ENCODE data around the gene RTCA.
"Not testable (repeated sequence)": the region's sequence is repeated elsewhere in the genome, so short reads cannot be mapped to it uniquely, and the experiment has no call there.

The RTCA gene

DNA sequence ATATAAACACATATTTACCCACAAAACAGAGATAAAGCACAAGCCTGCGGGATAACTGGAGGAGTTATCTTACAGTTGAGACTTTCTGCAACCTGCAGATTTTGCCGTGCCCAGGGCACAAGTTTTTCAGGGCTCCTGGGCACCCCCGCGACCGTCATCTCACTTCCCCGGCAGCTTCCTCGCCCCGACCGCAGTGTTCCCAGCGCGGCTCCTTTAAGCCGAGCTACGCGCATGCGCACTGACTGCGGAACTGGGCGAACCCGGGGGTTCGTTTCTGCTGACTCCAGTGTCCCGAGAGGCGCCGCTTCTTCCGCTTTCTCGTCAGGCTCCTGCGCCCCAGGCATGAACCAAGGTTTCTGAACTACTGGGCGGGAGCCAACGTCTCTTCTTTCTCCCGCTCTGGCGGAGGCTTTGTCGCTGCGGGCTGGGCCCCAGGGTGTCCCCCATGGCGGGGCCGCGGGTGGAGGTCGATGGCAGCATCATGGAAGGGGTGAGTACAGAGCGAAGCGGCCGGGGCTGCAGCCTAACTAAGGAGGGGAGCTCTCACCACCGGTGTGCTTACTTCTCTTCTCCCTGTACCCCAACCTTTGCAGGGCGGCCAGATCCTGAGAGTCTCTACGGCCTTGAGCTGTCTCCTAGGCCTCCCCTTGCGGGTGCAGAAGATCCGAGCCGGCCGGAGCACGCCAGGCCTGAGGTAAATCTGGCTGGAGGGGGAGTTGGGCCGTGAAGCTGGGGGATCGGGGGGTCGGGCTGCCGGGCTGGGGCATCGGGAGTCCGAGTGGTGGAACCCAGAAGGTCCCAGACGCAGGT lies at the start of gene RTCA:
Gene RTCA, plus strand, starts transcription at position 286 of the 810 bp plus-strand sequence. Its CDS starts 160 bp downstream, at position 446.
- DNase-seq: peak; percentile 95

- no peak for DNase-seq
These were observed 48.2 kb upstream of the RTCA start for GRCh38 chr1:100217834-100218233.

DNA sequence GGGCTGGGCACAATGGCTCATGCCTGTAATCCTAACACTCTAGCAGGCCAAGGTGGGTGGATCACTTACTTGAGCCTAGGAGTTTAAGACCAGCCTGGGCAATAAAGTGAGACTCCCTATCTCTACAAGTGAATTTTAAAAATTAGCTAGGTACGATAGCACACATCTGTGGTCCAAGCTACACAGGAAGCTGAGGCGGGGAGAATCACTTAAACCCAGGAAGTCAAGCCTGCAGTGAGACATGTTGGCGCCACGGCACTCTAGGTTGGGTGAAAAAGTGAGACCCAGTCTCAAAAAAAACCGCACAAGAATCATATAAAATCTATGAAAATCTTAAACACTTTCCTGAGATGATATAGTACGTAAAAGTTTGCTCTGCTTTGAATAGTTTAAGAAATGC lies 46.6 kb upstream of the RTCA start:
- no peak for DNase-seq

DNA sequence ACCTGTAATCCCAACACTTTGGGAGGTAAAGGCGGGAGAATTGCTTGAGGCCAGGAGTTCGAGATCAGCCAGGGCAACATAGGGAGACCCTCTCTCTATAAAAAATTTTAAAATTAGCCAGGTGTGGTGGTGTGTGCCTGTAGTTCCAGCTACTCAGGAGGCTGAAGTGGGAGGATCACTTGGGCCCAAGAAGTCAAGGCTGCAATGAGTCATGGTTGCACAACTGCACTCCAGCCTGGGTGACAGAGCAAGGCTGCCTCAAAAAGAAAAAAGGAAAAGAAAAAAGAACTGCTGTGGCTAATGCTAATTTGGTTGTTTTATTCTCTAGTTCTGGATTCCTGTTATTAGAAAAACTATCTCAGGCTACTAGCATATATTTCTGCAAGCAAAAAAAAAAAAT lies 46.1 kb upstream of the RTCA start:
- no peak for DNase-seq

DNA sequence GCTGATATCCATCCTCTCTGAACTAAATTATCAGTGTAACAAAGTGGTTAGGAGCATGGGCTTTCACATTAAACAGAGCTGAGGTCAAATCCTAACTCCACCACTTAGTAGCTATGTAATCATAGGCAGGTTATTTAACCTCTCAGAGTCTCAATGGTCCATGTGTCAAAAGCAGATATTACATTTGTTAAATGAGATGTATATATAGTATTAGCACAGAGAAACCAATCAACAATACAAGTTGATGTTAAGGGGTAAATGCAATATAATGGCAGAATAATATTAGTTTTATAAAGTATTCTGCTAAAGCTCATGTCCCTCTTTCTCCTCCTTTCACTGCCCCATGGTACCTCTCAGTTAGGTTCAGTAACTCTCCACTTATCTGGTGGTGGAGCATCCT lies 43.6 kb upstream of the RTCA start:
- DNase-seq: no peak

- no peak for DNase-seq
These were observed 36.2 kb upstream of the RTCA start for GRCh38 chr1:100229681-100230443.

DNA sequence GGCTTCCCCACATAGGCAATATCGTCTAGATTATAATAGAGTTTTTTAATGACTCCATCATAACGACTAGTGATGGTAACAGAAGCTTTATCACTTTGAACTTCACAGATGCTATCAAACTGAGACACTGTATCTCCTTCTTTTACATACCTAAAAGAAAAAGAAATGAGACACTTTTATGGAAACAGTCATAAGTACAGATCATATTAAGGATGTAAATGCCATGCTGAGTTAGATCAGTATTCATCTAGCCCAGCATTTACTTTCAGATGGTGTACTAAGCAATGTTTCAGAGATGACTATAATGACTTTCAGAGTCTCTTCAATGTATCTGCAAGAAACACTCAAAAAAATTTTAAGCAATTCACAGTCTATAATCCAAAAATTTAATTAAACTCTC lies 35.3 kb upstream of the RTCA start:
- no peak for DNase-seq

DNA sequence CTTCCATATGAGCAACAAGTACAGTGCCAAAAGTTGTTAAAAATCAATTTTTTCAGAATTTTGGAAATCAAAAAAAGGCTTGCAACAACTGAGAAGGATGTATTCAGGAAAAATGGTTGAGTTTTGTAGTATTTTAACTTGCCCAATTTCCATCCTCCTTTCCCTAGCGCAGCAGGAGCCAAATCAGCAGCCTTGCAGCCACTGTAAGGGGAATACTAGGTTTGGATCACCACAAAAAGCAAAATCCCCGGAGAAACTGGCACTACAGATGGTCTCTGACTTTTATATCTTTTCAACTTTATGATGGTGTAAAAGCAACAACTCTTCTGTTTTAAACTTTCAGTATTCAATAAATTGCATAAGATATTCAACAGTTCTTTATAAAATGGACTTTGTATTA lies 34.3 kb upstream of the RTCA start:
- DNase-seq: no peak

GRCh38 chr1:100232156-100232555 lies 33.9 kb upstream of the RTCA start:
- no peak for DNase-seq

GRCh38 chr1:100233566-100233965 lies 32.5 kb upstream of the RTCA start:
- DNase-seq: not testable (repeated sequence)

DNA sequence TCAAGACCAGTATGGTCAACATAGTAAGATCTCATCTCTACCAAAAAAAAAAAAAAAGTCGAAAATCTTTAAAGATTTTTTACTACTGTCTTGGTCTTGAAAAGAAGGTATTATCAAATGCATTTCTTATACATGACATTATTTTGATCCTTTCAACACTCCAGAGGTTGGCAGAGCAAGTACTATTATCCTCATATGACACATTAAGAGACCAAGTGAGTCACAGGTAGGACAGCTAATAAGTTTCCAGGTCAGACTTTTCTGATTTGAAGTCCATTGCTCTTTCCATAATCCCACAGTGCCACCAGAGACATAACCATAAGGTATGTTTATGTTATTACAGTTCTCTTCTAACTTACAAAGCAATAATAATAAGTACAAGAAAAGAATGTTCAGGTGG lies 31.6 kb upstream of the RTCA start:
- no peak for DNase-seq

DNA sequence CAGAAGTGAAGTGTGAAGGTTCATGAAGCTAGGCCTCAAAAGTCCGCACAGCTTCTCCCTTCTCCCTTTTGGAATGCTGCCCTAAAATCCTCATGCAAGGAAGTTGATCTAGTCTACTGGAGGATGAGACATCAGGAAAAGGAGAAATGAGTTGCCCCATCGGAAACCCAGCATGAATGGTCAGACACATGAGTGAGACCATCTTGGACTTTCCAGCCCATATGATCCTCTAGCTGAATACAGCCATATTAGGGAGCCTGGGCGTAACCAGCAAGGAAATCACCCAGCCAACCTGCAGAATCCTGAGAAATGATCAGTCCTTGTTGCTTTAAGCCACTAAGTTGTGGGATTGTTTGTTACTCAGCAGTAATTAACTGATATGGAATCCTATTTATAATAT lies 28.9 kb upstream of the RTCA start:
- DNase-seq: no peak

- DNase-seq: no peak
These were observed 26.1 kb upstream of the RTCA start for GRCh38 chr1:100239961-100240360.

GRCh38 chr1:100240631-100241030 lies 25.4 kb upstream of the RTCA start:
- no peak for DNase-seq

DNA sequence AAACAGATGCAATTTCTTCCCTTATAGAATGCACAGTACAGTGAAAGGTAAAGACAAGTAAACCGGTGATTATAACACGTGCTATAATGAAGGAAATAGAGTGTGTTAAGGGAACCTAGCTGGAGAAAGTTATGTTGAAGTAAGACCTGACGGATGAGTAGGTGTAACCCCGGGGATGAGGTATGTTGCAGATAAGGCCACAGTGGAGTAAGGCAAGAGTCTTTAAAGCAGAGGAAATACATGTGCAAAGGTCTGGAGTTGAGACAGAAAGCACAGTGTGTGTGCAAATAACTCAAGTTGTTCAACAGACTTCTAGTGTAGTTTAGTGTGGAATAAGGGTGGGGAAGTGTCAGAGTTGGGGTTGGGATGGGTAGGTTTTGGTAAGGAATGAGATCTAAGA lies 19.3 kb upstream of the RTCA start:
- no peak for DNase-seq

DNA sequence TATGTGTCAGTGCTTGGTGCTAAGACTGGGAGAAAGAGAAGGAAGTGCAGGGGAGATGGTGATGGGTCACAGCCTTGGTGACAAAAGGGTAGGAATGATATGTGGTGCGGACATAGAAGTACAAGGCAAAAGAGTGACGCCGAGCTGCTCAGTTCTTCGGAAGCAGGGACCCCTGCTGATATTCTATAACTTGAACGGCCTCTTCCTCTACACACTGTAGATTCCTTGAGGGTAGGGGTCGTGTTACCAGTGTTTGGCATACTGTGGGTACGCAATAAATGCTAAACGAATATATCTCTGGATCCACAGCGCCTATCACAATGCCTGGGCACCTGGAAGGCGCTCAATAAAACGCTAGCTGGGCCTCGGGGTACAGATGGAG lies 16.9 kb upstream of the RTCA start:
- DNase-seq: no peak

DNA sequence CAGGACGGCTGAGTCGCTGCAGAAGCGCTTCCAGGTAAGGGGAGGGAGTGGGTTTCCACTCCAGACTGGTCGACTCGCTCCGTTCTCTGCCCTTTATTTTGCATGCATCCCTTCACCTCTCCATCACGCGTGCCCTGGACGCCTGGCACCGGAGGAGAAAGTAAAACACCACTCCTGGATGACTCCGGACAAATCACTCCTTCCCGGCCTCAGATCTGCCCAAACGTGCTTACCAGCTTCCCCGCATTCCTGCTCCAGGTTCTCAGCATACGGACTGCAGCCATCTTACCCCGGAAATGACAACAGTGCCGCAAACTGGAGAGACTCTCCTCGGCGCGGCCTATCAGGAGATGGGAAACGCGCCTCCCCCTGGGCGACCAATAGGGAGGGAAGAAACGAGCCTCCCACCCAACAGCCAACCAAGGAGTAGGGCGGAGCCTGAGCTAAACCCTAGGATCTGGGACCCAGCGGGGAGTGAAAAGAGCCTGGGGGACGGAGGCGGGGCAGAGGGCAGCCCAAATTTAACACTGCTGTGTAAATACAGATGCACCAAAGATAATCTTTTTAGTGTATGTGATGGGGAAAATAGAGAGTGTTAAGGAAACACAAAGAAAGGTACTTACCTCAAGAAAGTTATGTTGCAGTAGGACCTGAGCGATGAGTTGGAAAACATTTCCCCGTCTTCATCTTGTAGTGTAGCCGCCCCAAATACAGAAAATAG lies 16.3 kb upstream of the RTCA start, which contains the start of gene DBT:
Gene DBT, minus strand, starts transcription at position 298 of the 721 bp plus-strand sequence. Its CDS starts 14 bp downstream, at position 284.
- peak; percentile 93 for DNase-seq

DNA sequence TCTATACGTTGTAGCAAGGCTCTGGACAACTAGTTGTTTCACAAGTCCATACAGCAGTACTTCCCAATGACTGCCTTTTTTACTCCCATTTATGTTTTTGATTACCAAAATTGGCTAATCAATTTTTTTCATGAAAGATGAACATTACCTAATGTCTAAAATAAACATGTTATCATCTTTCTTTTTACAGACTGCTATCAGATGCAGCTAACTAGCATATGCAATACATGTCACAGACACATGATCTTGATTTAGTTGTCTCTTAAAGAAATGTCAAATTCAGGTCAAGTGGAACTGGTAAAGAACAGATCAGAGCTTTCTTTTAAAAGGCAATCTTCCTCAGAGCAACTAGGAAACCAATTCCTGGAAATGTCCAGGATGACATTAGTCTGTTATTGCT lies 15.8 kb upstream of the RTCA start:
- DNase-seq: no peak

DNA sequence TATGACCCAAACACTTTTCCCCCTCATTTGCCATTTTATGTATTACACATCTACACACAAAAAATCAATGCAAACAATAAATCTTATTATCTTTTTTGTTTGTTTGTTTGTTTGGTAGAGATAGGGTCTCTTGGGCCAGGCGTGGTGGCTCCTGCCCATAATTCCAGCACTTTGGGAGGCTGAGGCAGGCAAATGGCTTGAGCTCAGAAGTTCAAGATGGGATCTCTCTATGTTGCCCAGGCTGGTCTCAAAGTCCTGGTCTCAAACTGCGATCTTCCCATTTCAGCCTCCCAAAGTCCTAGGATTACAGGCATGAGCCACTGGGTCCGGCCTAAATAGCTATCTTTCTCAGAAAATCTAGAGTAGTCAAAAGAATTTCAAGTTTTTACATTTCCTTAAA lies 15.2 kb upstream of the RTCA start:
- DNase-seq: no peak

DNA sequence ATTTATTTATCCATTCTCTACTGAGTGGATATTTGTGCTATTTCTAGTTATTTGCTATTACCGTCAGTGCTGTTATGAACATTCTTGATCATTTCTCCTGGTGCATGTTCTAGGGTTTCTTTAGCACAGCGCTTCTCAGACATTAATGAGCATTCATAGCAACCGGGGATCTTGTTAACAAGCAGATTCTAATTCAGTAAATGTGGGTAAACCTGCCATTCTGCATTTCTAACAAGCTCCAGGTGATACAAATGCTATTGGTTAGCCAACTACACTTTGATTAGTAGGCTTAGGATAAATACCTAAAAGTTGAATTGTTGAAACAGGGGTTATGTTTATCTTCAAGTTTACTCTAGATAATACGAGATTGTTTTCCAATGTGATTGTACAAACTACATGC lies 13.1 kb upstream of the RTCA start:
- DNase-seq: no peak

DNA sequence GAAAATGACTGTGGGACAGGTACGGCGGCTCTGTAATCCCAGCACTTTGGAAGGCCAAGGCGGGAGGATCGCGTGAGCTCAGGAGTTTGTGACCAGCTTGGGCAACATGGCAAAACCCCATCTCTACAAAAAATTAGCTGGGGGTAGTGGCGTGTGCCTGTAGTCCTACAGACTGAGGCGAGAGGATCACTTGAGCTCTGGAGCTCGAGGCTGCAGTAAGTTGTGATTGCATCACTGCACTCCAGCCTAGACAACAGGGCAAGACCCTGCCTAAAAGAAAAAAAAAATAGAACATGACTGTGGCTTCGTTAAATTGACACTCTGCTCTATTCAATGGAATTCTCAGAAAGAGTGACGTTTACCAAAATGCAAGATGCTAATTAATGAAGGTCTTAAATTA lies 12.5 kb upstream of the RTCA start:
- no peak for DNase-seq

DNA sequence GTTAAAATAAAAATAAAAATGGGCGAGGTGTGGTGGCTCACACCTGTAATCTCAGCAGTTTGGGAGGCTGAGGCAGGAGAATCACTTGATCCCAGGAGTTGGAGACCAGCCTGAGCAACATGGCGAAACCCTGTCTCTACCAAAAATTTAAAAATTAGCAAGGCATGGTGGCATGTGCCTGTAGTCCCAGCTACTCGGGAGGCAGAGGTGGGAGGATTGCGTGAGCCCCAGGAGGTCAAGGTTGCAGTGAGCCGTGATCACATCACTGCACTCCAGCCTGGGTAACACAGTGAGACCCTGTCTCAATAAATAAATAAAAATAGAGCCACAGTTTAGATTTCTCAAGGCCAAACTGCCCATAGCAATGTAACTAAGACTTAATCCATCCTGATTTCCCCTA lies 9.7 kb upstream of the RTCA start:
- DNase-seq: not testable (repeated sequence)

DNA sequence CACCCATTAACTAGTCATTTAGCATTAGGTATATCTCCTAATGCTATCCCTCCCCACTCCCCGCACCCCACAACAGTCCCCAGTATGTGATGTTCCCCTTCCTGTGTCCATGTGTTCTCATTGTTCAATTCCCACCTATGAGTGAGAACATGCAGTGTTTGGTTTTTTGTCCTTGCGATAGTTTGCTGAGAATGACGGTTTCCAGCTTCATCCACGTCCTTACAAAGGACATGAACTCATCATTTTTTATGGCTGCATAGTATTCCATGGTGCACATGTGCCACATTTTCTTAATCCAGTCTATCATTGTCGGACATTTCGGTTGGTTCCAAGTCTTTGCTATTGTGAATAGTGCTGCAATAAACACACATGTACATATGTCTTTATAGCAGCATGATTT lies 7.6 kb upstream of the RTCA start:
- not testable (repeated sequence) for DNase-seq

DNA sequence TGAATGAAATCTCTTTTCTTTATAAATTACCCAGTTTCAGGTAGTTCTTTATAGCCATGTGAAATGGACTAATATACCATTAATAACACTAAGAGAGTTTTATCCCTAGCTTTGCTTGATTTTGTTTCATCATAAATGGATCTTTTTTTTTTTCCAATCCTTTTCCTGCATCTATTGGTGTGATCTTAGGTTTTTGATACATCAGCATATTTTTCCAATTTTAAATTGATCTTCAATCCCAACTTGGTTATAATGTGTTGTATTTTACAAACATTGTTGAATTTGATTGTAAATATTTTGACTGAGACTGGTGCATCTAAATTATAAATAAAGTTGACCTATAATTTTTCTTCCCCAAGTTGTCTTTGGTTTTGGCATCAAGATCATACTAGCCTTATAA lies 4.3 kb upstream of the RTCA start:
- DNase-seq: no peak

Data from activated naive CD4-positive, alpha-beta T cell treated with Interleukin-2 at 50 U/mL for 16 hours (primary cell).